ENCODE measurements around the gene DPAGT1.
"Not testable (repeated sequence)": the region's sequence is repeated elsewhere in the genome, so short reads cannot be mapped to it uniquely, and the experiment has no call there.

The DPAGT1 gene

DNA sequence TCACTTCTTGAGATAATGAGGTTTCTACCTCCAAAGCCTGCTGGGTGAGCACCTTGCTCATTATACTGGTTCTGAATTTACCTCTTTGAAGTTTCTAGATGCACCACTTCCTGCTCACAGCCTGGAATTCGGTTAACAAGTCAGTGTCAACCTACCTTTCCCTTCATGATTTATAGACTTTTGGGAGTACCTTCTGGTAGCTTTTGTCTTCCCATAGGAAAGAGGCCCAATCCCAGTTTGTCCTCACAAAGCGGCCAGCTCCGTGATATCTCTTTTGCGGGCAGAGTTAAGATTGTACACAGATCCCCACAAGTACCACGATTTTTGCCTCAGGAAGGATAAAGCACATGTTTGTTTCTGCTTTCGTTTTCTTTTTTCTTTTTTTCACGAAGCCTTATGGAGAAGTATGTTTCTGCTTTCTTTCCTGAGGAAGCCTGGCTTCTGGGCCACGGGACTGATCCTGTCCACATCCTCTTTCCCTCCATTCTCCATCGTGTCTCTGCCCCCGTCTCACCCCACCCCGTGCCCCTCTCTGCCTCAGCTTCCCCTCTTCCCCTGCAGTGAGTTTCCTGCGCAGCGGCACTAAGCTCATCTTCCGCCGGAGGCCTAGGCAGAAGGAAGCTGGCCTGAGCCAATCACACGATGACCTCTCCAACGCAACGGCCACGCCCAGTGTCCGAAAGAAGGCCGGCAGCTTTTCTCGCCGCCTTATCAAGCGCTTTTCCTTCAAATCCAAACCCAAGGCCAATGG, 14.0 kb upstream of the DPAGT1 start:
- DNase-seq: no peak

DNA sequence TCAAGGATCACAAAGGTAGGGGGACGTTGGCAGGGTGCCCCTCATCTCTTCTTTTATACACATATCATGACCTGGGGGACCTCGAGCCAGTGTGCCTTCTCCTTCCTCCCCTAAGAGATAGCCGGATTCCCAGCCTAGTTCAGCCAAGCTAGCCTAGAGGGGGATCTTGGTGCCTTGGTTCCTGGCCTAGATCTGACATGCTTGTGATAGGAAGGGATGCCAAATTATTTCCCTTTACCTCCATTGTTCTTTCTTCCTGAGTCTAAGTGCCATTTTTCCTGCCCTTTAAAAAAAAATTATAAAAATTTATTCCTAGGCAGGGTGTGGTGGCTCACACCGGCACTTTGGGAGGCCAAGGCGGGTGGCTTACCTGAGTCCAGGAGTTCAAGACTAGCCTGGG, 12.7 kb upstream of the DPAGT1 start:
- no peak for DNase-seq

DNA sequence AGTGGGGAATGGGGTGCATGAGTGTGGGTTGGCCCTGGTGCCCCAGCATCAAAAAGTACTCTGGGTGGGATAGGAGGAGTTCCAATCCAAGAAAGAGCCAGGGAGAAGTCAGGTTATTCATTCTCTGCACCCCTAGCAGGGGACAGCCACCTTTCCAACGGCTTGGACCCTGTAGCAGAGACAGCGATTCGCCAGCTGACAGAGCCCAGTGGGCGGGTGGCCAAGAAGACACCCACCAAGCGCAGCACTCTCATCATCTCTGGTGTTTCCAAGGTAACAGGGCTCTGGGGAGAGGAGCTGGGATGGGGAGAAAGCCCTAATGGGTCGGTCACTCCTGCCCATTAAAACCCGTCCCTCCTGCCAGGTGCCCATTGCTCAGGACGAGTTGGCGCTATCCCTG, 12.1 kb upstream of the DPAGT1 start:
- no peak for DNase-seq

DNA sequence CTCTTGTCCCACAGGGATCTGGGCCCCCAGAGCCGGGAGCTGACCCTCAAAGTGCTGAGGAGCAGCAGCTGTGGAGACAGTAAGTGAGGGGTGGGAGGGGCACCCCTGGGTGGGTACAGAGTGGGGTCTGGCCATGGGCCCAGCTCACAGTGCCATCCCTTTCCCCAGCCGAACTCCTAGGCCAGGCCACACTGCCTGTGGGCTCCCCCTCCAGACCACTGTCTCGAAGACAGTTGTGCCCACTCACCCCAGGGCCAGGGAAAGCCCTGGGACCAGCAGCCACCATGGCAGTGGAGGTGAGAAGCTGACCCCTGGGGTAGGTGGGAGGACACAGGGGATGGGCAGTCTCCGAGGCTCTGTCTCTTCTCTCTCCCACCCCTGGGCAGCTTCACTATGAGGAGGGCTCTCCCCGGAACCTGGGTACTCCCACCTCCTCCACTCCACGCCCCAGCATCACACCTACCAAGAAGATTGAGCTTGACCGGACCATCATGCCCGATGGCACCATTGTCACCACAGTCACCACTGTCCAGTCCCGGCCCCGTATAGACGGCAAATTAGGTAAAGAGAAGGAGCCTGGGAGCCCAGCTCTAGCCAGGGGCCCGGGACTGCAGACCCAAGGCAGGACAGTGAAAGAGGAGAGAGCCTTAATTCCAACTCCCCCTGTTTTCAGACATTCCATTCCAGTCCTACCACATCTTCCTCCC, 10.8 kb upstream of the DPAGT1 start:
- no peak for DNase-seq

DNA sequence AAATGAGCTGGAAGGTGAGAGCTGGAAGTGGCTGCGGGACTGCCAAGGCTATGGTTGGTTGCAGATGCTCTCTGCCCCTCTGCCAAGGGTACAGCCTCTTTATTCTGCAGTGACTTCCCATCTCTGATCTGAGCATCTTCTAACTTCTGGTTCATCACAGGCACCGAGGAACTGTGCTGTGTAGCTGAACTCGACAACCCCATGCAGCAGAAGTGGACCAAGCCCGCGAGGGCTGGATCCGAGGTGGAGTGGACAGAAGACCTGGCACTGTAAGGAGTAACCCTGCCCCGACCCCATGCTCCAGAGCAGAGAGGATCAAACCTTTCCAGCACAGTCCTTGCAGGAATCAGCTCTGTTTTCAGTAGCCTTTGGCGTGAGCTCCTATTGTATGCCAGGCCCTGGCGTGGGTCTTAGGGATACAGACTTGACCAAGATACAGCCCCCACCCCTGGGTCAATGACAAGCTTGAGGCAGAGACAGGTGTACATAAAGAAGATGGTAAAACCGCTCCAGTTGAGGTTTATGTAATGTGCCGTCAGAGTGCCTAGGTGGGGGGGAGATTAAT, 9.8 kb upstream of the DPAGT1 start:
- DNase-seq: no peak

DNA sequence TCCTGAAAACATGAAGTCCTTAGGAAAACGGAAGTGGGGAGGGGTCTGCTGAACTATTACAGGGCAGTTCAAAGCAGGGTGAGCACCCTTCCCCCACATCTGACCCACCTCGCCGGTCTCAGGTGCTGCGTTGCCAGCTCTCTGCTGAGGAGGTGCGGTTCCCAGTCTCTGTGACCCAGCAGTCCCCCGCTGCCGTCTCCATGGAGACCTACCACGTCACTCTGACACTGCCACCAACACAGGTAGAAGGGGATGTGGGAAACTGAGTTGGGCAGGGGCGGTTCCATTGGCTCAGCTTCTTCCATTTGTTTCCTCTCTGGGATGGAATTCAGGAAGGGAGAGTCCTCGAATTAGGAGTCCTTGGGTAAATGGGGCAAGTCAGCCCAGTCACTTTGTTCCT, 8.8 kb upstream of the DPAGT1 start:
- DNase-seq: no peak

DNA sequence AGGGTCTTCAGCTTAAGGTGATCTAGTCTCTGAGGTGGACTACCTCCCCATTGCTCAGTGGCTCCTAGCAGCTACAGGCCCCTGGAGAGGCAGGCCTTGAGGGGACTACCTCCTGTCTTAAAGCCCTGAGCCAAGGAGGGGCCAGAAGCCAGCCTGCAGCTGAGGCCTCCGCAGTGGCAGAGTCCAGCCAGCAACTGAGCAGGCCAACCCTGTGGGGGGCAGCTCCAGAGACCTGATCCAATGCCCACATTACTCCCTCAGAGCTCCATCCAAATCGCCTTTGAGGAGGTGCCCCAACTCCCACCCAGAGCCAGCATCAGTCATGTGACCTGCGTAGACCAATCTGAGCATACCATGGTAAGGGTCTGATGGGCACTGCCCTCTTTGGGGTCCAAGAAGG, 8.2 kb upstream of the DPAGT1 start:
- no peak for DNase-seq

DNA sequence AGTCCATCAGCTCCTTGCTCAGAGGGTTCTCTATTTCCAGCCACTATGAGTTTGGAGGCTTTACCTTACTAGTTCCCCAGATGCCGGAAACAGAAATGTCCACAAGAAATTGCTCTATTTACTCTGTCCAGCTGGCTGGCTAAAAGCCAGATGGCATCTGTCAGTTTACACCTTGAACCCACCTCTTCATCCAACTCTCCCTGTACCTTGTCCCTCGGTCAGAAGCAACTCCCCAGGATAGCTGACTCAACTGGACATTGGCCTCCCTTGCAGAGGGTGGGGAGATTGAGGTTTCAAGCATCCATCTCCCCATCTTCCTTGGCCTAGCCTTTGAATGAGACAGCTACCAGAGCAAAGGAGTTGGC, 7.2 kb upstream of the DPAGT1 start:
- no peak for DNase-seq

DNA sequence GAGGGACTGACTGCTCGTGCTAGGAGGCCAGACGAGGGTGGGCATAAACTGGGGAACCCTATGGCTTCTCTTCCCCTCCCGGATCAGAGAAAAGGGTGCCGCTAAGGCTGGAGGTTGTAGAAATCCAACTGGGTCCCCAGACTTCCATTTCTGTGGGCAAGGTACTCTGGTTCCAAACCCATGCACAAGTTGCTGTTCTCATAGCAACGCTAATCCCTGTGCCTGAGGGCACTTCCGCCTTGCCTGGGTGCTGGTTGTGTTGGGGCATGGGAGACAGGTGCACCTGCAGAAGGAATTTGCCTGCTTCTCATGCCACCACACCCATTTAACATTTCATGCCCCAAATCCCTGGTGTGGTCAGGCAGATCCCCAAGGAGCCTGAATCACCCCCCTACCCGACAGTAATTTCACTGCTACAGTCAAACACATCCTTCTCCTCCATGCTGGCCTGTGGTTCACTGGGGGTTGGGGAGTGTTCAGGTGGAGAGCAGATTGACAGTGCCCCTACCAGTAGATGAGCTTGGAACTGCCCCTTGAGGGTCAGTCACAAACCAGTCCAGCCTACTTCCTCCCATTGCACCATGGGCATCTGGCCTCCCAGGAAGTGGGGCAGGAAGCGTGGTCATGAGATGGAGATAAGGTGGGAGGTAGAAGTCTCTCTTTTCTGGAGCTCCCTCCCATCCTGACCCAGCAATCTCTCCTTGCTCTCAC, 6.6 kb upstream of the DPAGT1 start:
- no peak for DNase-seq

DNA sequence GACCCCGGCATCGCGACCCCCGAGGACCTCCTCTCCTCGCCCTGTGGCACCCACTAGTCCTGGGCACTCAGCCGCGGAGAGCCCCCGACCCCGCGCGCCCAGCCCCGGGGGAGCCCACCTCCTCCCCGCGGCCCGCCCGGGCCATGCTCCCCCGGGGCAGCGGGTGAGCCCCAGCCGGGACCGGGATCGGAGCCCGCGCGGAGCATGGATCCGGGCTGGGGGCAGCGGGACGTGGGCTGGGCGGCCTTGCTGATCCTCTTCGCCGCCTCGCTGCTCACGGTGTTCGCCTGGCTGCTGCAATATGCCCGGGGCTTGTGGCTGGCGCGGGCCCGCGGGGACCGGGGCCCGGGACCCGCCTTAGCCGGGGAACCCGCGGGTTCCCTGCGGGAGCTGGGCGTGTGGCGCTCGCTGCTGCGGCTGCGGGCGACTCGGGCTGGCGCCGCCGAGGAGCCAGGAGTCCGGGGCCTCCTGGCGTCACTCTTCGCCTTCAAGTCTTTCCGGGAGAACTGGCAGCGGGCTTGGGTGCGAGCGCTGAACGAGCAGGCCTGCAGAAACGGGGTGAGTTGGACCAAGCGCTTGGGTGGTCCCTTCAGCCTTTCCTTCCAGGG, 6.0 kb upstream of the DPAGT1 start:
- no peak for DNase-seq

DNA sequence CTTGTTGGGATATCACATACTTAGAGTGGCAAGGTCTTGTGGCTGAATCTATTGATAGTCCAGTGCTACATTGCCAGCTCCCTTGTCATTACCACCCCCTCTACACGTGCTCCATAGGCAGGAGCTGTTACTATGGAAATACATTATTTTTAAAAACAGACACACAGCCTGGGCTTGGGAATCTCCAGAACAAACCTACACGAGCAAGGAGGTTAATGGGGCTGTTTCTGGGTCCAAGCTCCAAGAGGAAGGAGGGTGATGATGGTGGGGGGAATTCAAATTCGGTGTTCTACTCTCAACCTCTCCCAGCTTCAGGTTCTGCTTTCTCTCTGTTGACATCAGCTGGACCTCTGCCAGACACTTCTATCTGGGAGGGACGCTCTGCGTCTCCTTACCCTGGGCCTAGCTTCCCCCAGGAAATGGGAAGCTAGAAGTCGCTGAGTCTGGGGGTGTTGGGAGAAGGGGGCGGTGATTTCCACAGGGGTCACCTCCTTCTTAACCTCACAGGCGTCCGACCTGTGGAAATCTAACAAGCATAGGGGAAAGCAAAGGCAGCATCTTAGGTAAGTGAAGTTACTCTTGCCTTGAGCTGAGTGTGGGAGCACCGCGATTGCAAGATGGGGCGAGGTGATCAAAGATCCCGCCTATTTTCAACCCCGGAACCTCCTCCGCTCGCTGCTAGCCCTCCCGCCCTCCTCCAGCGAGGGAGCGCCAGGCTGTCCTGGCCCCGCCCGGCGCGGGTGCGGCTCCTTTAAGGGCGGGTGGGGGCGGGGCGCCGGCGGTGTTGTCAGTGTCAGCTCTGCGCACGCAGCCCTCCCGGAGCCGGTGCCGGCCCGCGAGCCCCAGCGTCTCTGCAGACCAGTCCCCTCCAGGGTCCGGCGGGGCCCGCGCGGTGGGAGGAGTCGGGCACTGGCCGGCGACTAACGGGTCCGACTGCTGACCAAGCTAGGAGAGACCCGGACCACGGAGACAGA, 5.2 kb upstream of the DPAGT1 start, which contains the start of gene C2CD2L:
TSS of gene C2CD2L (plus strand) at position 781 of the 974 bp plus-strand sequence. CDS start 398 bp downstream, outside the sequence.
- DNase-seq: peak; percentile 55

DNA sequence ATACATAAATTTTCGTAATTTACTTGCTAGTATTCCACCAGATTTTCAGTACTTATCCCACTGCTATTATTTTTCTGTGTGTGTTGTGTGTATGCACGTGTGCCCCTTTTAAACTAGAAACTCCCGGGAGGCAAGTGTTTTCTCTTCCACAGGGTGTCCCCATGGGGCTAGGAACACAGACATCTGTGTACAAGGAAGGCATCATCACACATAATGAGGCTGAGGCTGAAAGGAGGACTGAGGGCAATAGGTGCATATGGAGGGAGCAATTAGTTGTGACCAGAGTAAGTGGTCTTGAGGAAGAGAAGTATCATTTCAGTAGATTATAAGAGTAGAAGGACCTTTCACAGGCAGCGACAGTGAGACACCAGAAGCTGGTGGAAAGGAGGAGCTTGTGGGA, 2.1 kb upstream of the DPAGT1 start:
- DNase-seq: peak; percentile 42

DNA sequence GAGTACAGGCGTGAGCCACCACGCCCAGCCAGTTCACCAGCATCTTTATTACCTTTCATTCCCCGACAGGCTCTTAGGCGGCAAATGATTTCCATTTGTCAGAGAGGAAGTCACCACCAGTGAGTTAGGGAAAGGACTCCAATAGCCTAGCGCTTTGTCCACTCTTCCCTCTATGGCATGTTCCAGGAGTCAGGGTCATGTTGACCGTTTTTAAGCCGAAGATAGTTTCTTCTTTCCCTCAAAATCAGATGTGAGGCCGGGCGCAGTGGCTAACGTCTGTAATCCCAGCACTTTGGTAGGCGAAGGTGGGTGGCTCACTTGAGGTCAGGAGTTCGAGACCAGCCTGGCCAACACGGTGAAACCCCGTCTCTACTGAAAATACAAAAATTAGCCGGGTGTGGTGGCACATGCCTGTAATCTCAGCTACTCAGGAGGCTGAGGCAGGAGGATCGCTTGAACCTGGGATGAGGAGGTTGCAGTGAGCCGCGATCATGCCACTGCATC, 1.6 kb upstream of the DPAGT1 start:
- not testable (repeated sequence) for DNase-seq

DNA sequence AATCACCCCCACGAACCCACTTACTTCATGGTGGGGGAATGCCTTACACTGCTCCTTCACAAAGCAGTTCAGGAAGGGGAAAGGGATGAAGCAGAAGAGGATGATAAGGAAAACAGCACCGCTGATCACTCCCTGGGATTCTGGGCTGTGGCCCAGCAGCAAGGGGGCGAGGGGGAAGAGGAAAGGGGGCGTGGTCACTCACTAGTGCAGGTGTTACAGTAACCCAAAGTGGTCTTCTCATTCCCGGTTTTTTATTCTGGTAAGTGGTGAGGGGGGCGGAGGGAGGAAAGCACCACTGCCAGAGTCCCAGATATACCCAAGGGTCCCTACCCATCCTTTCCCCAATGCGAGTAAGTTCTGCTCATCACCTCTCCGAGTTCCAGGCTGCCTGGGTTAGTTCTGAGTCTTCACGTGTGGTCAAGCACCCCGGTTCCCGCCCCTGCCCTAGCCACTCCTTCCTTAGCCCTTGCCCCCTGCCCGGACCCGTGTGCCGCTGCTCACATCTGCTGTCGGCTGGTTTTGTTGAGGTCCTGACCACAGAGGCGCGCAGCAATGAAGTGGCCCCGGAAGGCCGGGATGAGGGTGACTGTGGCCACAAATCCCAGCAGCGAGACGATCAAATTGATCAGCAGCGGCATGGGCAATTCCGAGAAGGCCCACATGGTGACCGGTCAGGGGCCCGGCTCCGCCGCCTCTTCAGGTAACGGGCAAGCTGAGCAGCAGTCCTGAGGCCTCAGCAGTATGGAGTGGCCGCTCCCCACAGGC, 477 bp downstream of the DPAGT1 start:
- no peak for DNase-seq

DNA sequence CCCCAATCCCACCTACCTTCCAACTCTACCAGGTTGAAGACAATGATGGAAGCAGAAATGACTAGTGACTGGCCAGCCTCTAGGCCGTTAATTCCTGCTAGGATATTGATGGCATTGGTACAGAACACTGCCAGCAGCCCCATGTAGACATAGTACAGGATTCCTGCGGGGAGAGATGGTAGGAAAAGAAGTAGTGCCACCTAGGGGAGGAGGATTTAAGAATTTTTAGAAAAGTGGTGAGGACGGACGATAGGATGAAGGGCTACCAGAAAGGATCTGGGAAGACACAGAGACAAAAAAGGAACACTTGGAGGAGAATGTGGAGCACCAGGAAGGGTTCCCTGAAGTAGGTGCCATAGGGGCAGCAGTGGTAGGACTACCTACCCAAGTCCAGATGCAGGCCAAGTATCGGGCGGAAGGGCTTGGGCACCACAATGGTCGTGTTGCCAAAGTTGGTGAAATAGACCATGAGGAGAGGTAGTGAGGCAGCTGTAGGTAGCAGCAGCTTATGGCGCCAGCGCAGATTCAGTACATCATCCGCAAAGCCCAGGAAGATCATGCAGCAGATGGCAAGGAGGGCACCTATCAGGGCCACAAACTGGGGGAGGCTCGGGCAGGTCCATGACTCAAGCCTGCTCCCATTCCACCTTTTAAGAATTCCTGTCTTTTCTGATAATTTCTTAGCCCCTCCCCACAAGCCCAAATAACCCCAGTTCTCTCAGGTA, 1.2 kb downstream of the DPAGT1 start:
- DNase-seq: no peak

DNA sequence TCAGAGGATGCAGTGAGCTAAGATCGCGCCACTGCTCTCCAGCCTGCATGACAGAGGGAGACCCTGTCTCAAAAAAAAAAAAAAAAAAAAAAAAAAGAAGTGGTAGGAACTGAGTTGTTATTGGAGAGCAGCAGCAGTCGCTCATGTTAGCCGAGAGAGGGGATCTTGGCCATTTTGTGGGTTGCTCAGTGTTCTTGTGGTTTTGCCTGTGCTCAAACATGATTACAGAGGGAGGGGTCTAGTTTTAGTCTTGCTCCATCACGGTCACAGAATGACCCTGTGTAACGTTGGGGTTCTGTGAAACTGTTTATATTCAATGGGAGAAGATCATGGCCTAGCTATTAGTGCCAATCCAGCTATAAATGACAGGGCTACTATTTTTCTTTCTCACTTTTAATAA, 1.9 kb downstream of the DPAGT1 start:
- no peak for DNase-seq

DNA sequence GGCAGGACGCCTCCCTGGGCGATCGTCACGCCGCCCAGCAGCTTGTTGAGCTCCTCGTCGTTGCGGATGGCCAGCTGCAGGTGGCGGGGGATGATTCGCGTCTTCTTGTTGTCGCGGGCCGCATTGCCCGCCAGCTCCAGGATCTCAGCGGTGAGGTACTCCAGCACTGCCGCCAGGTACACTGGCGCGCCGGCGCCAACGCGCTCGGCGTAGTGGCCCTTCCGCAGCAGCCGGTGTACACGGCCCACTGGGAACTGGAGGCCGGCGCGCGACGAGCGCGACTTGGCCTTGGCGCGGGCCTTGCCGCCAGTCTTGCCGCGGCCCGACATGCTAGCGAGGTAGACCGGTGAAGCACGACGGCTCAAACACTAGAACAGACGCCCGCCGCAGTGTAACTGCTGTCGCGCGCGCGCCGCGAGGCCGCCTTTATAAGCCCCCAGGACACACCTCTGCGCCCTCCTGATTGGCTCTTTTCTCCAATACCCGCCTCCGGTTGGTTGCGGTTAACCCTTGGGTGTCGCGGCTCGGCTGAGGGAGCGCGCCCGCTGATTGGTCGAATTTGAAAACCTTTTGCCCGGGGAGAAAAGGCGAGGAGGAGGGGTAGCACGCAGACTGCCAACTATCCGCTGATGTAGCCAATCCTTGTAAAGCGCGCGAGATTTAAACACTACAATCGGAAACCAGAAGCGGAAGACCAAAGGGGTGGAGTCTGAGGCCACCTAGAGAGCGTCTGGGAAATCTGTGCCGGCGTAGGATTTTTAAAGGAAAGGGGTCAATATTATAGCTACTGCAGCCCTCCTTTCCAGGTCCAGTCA, 6.4 kb downstream of the DPAGT1 start:
- peak; percentile 97 for DNase-seq

DNA sequence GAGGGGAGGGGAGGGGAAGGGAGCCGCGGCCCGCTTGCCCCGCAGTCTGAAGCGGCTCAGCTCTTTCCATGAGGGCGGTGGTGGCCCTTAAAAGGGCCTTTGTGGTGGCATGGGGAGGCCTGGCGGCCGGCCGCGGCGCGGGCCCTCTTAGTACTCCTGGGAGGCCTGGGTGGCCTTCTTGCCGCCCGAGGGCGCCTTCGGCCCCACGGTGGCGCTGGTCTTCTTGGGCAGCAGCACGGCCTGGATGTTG, 6.9 kb downstream of the DPAGT1 start:
- no peak for DNase-seq

DNA sequence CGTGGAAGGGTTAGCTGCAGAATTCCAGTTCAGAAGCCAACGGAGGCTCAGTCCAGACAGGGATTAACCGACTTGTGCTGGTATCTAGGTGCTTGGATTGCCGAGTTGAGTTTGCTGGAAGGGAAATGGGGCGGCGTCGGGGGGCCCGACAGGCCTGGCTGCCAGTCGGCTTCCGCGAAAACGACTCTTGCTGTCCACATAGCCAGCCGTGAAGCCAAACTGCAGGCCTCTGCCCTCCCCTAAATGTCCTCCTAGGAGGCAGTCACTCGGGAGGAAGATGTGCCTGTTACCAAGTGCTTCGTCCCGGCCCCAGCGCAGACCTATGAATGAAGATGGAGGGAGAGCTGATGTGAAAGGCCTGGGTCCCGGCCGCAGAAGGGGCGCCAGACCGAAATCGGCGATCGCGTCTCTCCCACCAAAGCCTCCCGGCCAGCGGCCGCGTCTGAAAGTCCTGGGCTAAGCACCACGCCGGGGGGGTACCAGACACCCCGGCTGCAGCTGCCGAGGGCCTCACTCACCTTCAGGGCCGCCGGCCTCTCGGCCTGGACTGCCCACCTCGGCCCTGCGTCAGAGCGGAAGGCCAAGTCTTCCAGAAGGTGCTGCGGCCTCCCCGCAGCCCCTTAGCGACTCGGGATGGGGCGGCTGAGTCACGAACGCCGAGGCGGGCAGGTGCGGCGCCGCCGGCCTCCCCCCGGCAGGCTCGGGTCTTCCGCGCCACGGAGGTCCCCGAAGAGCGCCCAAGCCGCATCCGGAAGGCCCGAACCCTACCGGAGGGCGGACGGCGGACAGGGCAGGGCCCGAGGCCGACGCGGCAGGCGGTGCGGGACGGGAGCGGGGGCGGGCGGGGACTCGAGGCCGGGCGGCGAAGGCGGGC, 7.5 kb downstream of the DPAGT1 start:
- no peak for DNase-seq
